Suprapubic skin (tissue), 4 donors: ENCODE data around the gene TSACC.

Experiments used
- CTCF ChIP-seq, 2 donors: fragments of 200-600 bp in 1 of 2; fragments of 450-650 bp in 1 of 2; sonication (generic) in 1 of 2; IDR thresholded peaks; one replicate each; pipeline ENCODE4 v1.5.1; 2016 to 2019; ENCODE audit warnings: antibody characterized with exemption in 2 of 2, mild to moderate bottlenecking in 1 of 2, moderate library complexity in 1 of 2
- POLR2A ChIP-seq, 2 donors: fragments of 450-650 bp; IDR thresholded peaks; one replicate each; pipeline ENCODE4 v1.6.1; 2017; ENCODE audit warnings: antibody characterized with exemption in 2 of 2, mild to moderate bottlenecking in 2 of 2, moderate library complexity in 2 of 2
- POLR2AphosphoS5 ChIP-seq, 3 donors: sonication (generic); formaldehyde crosslinking; IDR thresholded peaks; one replicate each; pipeline ENCODE4 v1.6.1; 2017; ENCODE audit warnings: antibody characterized with exemption in 3 of 3

- no peak for TF ChIP-seq POLR2AphosphoS5 (IDR thresholded peaks at IDR 0.05)
- TF ChIP-seq CTCF (IDR thresholded peaks at IDR 0.05) = no peak
- no peak for TF ChIP-seq POLR2A (IDR thresholded peaks at IDR 0.05)
Measured at GRCh38 chr1:156368889-156369684, 30.8 kb downstream of the TSACC start, which contains the start of gene RHBG.
